KMS-11 (cell line): Measurements from ENCODE around the gene ALPK3.

Source experiments
- H2AFZ ChIP-seq: fragments of 200-600 bp; sonication (generic); 2 replicates; pipeline ENCODE4 v1.6.1; 2016; ENCODE audit warnings: antibody characterized with exemption, mixed run types, low read depth
- H3K27ac ChIP-seq: fragments of 200-600 bp; sonication (generic); 2 replicates; pipeline ENCODE4 v1.6.1; 2016; ENCODE audit warnings: mild to moderate bottlenecking, mixed run types
- H3K27me3 ChIP-seq: fragments of 200-600 bp; sonication (generic); 2 replicates; pipeline ENCODE4 v1.6.1; 2017; ENCODE audit warnings: mild to moderate bottlenecking, low read depth, mixed run types, moderate library complexity; ENCODE audit not compliant: insufficient read depth
- H3K36me3 ChIP-seq: fragments of 200-600 bp; sonication (generic); 2 replicates; pipeline ENCODE4 v1.6.1; 2017; ENCODE audit warnings: mild to moderate bottlenecking, mixed run types; ENCODE audit not compliant: insufficient read depth
- H3K4me1 ChIP-seq: fragments of 200-600 bp; sonication (generic); 2 replicates; pipeline ENCODE4 v1.6.1; 2016; ENCODE audit warnings: mild to moderate bottlenecking, low read depth, mixed run types; ENCODE audit not compliant: poor library complexity, severe bottlenecking
- H3K4me2 ChIP-seq: fragments of 200-600 bp; sonication (generic); 2 replicates; pipeline ENCODE4 v1.7.0; 2016; ENCODE audit warnings: mild to moderate bottlenecking, mixed run types
- H3K4me3 ChIP-seq: fragments of 200-600 bp; sonication (generic); IDR thresholded peaks from 2 replicates; pipeline ENCODE4 v1.6.1; 2017; ENCODE audit warnings: low read depth, low read length, mixed read lengths; ENCODE audit not compliant: insufficient read depth
- H3K79me2 ChIP-seq: fragments of 200-600 bp; sonication (generic); 2 replicates; pipeline ENCODE4 v1.6.1; 2016; ENCODE audit warnings: low read depth, mixed run types; ENCODE audit not compliant: insufficient read depth
- H3K9ac ChIP-seq: fragments of 200-600 bp; sonication (generic); 2 replicates; pipeline ENCODE4 v1.6.1; 2016; ENCODE audit warnings: mild to moderate bottlenecking, mixed run types
- H4K20me1 ChIP-seq: fragments of 200-600 bp; sonication (generic); 2 replicates; pipeline ENCODE4 v1.6.1; 2016; ENCODE audit warnings: mild to moderate bottlenecking, mixed run types; ENCODE audit not compliant: insufficient read depth
- CTCF ChIP-seq: fragments of 200-600 bp; sonication (generic); conservative IDR thresholded peaks from 2 replicates; pipeline ENCODE4 v1.6.1; 2017; ENCODE audit warnings: low read depth, mild to moderate bottlenecking, antibody characterized with exemption, low read length, moderate library complexity, mixed read lengths

Gene ALPK3

GRCh38 chr15:84800365-84800806 lies 16.8 kb upstream of the ALPK3 start:
- Histone ChIP-seq H3K27me3 (no peaks in the 10 kb centered on the region), H3K4me3 (no peak overlapping the region), H2AFZ (no peak overlapping the region), H3K79me2 (no peaks in the 10 kb centered on the region), H3K4me2 (no peak overlapping the region), H3K27ac (no peak overlapping the region), H3K9ac (no peak overlapping the region), H3K4me1 (no peaks in the 10 kb centered on the region), H3K36me3 (peaks cover 5% of the 10 kb centered on the region), H4K20me1 (no peaks in the 10 kb centered on the region)
- no peak for TF ChIP-seq CTCF

- Histone ChIP-seq H3K4me2 (no peak overlapping the region), H3K9ac (no peak overlapping the region), H3K36me3 (peaks cover 4% of the 10 kb centered on the region)
Observed at GRCh38 chr15:84804005-84804900, 12.9 kb upstream of the ALPK3 start.

GRCh38 chr15:84805221-84805620 lies 11.9 kb upstream of the ALPK3 start:
- Histone ChIP-seq H3K79me2 (no peaks in the 10 kb centered on the region), H3K4me1 (no peaks in the 10 kb centered on the region), H3K36me3 (no peaks in the 10 kb centered on the region), H3K4me3 (no peak overlapping the region), H3K9ac (no peak overlapping the region), H3K27ac (no peak overlapping the region), H3K27me3 (no peaks in the 10 kb centered on the region), H2AFZ (no peak overlapping the region), H4K20me1 (no peaks in the 10 kb centered on the region), H3K4me2 (no peak overlapping the region)
- TF ChIP-seq CTCF, result no peak

More at GRCh38 chr15:84804005-84804900, 12.9 kb upstream of the ALPK3 start:
- Histone ChIP-seq H3K27ac (no peak overlapping the region), H3K4me3 (no peak overlapping the region), H4K20me1 (no peaks in the 10 kb centered on the region), H3K79me2 (no peaks in the 10 kb centered on the region), H3K4me1 (no peaks in the 10 kb centered on the region), H3K27me3 (no peaks in the 10 kb centered on the region), H2AFZ (no peak overlapping the region)
- no peak for TF ChIP-seq CTCF

- Histone ChIP-seq H3K4me1 (no peaks in the 10 kb centered on the region), H3K36me3 (no peaks in the 10 kb centered on the region), H3K4me2 (no peak overlapping the region), H3K27me3 (no peaks in the 10 kb centered on the region), H4K20me1 (no peaks in the 10 kb centered on the region), H3K9ac (no peak overlapping the region), H3K27ac (no peak overlapping the region), H3K79me2 (no peaks in the 10 kb centered on the region), H3K4me3 (no peak overlapping the region), H2AFZ (no peak overlapping the region)
- no peak for TF ChIP-seq CTCF
Observed at GRCh38 chr15:84807228-84807627, 9.9 kb upstream of the ALPK3 start.
